Activated naive CD8-positive, alpha-beta T cell treated with anti-CD3 and anti-CD28 coated beads, Interleukin-2, amount 50 U/mL, for 16 hours (primary cell): Measurements from ENCODE around the gene SERPINB10.

Experiments
- DNase-seq: peaks from one replicate; pipeline ENCODE4 v3.0.0-alpha.2; 2020; ENCODE audit warnings: low read depth, low spot score

SERPINB10 gene

GRCh38 chr18:63947051-63947790 is 39.5 kb downstream of the SERPINB10 start:
- no peak for DNase-seq

GRCh38 chr18:63949068-63949737 is 41.4 kb downstream of the SERPINB10 start, which contains the start of gene HMSD:
Gene HMSD (plus strand): TSS chr18:63949301. CDS start chr18:63953456, 4,155 bp downstream.
- DNase-seq = no peak

- DNase-seq = no peak
Measured at GRCh38 chr18:63951302-63951705, 43.5 kb downstream of the SERPINB10 start.

DNA sequence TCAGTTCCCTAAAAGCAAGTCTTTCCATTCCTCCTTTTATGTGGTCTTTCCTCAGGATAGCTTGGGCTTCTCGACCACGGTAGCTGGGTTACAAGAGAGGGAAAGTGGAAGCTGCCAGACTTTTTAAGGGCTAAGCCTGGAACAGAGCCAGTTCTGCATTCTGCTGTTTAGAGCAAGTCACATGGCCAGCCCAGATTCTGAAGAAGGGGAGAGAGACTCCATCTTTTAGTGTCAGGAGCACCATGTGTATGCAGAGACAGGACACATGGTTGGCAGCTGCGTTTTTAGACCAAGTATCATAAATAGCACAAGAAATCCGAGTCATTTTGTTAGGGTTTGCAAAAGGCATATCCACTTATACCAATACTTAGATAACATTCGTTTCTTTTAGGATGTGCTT is 46.1 kb downstream of the SERPINB10 start:
- DNase-seq = no peak

DNA sequence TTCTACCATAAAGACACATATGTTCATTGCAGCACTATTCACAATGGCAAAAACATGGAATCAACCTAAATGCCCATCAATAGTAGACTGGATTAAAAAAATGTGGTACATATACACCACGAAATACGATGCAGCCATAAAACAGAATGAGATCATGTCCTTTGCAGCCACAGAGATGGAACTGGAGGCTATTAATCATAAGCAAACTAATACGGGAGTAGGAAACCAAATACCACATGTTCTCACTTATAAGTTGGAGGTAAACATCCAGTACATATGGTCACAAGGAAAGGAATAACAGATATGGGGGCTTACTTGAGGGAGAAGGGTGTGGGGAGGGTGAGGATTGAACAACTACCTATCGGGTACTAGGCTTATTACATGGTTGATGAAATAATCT is 49.0 kb downstream of the SERPINB10 start:
- no peak for DNase-seq

DNA sequence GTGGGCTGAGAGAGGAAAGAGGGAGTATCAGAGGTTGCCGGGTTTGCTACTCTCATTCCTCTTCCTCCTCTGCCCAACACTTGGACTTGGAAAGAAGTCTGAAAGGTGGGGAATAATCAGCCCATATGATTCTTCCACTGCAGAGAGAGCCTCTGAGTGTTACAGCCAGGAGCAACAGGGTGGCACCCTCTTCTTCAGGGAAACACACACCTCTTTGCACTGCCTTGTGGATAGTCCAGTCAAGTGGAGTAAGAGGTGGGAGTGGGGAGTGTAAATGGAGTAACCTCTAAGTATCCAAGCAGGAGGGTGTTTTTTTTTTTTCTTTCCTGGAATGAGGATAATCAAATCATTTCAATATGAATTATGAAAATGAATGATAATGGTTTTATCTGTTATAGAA is 53.1 kb downstream of the SERPINB10 start:
- DNase-seq = no peak

DNA sequence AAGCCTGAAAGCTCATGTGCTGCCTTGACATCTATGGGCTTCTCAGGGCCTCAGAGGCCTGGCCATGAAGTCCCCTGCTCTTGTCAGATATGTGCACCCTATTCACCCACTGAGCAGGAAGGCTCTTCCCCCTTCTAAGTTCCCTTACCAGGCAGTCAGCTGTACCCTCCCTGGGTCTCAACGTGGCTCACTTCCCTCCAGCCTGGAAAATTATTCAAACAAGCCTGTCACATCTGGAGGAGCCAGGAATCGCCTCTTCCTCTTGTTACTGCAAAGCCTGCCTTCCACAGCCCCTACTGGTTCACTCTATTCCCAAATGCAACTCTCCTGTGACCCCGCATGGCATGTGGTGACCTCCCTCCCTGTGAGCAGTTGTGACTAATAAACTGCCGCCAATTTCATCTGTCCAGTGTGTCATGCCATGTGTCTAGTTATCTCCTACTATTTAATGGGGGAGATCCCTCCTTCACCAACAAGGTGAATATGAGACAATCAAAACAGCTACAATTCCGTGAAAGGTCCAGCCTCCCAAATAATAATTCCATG is 53.8 kb downstream of the SERPINB10 start:
- DNase-seq = no peak

GRCh38 chr18:63962137-63962536 is 54.4 kb downstream of the SERPINB10 start:
- no peak for DNase-seq

DNA sequence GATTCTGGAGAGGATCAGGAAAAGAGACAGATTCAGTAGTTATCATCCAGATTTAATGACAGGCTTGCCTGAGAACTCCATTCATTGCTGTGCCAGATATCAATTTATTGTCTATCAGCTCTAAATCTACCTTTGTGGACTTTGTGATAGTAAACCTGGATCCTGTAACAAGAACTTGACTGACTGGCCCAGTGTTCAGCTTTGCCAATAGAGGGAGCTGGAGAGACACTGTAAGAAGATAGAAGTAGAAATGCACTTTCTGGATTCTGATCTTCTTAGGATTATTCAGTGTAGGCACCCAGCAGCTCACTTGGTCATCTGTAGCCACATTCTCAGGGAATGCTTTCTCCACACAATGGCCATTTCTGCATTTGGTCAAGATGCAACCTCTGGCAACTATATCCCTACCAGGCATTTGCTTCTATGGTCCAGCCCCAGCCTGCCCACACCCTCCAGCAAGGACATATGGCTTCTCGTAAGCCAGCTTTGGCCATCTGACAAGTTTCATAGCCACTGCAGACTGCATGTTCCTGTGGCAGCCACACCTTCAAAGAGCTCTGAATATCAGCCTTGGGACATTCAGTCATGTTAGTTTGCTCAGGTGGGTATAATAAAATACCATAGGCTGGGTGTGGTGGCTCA is 56.0 kb downstream of the SERPINB10 start:
- DNase-seq = no peak

- DNase-seq = no peak
Measured at GRCh38 chr18:63964908-63965307, 57.1 kb downstream of the SERPINB10 start.

GRCh38 chr18:63965716-63966330 is 58.1 kb downstream of the SERPINB10 start:
- no peak for DNase-seq

GRCh38 chr18:63969942-63970808 is 62.4 kb downstream of the SERPINB10 start, which contains the start of gene SERPINB8:
Gene SERPINB8 (plus strand): TSS chr18:63970081. CDS start chr18:63978309, 8,228 bp downstream.
- DNase-seq = peak; percentile 42

GRCh38 chr18:63970809-63971205 is 63.0 kb downstream of the SERPINB10 start:
- no peak for DNase-seq

DNA sequence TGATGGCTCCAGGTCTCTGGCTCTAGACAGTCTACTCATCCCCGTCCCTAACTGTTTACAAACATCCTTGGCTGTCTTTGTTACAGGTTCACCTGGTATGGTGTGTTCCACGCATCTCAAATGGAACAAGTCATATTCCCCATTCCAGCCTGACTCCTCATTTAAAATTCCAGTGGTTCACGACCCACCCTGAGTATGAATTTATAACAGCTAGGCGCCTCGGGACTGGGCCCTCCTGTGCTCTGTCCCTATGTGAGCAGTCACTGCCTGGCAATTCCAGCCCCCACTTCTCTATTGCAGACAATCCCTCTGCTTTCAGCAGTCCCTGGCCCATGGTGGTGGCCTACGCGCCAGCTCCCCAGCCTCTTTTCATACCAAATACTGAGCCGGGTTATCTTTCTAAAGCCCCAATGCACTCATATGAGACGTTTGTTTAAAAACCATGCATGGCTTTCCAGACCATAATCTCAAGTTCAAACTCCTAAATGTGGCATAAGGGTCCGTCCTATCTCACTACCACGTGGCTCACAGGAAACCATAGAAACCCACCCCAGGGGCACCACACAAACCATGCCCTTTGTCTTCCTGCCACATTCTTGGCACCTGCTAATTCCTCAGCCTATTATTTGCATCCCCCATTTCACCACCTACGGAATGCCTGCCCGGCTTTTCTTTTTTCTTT is 63.7 kb downstream of the SERPINB10 start:
- no peak for DNase-seq

DNA sequence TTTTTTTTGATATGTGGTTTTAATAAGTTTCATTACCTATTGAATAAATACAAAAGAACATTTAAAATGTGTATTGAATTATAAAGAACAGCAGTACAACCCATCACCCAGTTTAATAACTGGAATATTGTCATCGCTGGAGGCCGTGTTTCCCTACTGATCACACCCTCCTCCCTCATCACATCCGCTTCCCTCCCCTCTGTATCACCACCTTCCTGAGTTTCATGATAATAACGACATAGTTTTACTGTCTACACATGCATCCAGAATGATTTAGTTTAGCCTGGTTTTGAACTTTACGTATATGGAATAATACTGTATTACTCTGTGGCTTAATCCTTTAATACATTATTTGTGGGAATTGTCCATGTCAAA is 64.2 kb downstream of the SERPINB10 start:
- no peak for DNase-seq

DNA sequence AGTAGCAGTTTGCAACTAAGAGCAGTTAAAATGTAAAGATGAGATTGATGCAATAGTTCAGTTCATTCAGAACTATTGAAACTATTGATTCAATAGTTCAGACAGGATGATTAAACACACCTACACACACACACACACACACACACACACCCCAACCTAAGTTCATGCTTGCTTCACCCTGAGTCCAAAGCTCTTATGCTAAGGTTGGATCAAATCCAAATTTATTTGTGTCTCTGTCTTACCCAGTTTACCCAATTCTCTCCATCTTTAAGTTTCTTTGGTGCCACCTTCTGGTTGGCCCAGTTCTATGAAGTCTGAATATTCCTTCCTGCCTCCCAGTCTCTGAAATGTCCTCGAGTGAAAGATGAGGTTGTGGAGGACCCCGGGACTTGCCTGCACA is 67.2 kb downstream of the SERPINB10 start:
- DNase-seq = no peak

DNA sequence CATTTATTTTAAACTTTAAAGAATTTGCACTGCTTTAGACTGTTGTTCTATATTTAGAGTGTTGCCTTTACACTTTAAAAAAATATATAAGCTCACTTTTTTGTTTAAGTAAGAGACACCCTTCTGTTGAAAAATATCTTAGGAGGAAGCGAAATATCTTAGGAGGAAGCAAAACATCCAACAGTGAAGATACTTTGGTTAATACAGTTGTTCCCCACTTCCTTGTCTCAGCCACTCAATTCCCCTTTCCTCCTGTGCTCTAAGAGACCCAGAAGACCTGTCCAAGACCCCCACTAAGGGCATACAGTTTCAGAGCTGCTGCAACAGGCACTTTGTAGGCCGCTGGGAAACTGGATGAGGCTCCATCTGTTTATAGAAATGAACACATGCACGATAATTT is 67.9 kb downstream of the SERPINB10 start:
- DNase-seq = no peak

DNA sequence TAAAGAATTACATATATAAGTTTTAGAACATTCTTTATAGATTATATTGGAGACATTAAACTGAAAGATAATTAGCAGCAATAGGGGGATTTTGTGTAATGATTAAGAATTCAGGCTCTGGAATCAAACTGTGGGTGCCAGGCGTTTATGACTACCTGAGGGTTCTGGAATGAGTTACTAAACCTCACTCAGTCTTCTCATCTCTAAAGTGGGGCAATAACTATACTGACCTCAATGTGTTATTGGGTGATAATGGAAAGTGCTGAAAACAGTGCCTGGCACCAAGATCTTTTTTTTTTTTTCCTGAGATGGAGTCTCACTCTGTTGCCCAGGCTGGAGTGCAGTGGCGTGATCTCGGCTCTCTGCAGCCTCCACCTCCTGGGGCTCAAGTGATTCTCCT is 69.3 kb downstream of the SERPINB10 start:
- no peak for DNase-seq

GRCh38 chr18:63979409-63979920 is 71.7 kb downstream of the SERPINB10 start:
- no peak for DNase-seq

DNA sequence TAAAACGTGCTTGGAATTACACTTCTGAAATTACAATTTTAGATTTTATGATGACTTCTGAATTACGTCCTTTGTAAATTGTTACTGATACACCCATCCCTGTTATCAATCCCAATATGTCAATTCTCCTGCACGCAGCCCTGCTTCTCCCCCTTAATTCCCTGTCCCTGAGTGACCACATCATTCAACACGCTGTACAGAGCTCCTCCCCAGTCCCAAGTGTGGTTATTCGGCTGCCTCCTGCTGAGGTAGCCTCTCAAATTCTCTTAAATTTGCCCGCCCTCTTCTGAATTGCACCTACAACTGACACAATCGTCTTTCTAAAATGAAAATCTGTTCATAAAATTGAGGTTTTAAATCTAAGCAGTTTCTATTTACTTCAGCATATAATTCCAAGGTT is 72.3 kb downstream of the SERPINB10 start:
- DNase-seq = no peak
